A549 (cell line): ENCODE data around the gene AUTS2.

Experiments
- CHD2 ChIP-seq: fragments of 150-350 bp; IDR thresholded peaks from 2 replicates; pipeline ENCODE4 v1.6.1; 2014; ENCODE audit warnings: low read length; ENCODE audit not compliant: partially characterized antibody
- EHMT2 ChIP-seq: fragments of 200-600 bp; sonication (generic); IDR thresholded peaks from 2 replicates; pipeline ENCODE4 v1.6.1; 2016; ENCODE audit warnings: antibody characterized with exemption, low read depth, mild to moderate bottlenecking, moderate library complexity
- EP300 ChIP-seq, 2 experiments: fragments of >200 bp; sonication (Bioruptor Twin); formaldehyde crosslinking; IDR thresholded peaks; 2 replicates in 1 of 2; 3 replicates in 1 of 2; pipeline ENCODE4 v1.6.1; 2016 to 2017
- POLR2A ChIP-seq: IDR thresholded peaks from 2 replicates; pipeline ENCODE4 v1.6.1; 2012; ENCODE audit warnings: mild to moderate bottlenecking, low read length
- RAD21 ChIP-seq, 2 experiments: fragments of >200 bp in 1 of 2; sonication (Bioruptor Twin) in 1 of 2; formaldehyde crosslinking in 1 of 2; IDR thresholded peaks in 1 of 2; conservative IDR thresholded peaks in 1 of 2; 2 replicates in 1 of 2; 3 replicates in 1 of 2; pipeline ENCODE4 v1.6.1; 2012 to 2018; ENCODE audit warnings: inconsistent platforms in 1 of 2
- RFX5 ChIP-seq: fragments of 450-650 bp; IDR thresholded peaks from 2 replicates; pipeline ENCODE4 v1.7.1; 2014; ENCODE audit warnings: antibody characterized with exemption, mild to moderate bottlenecking, moderate library complexity
- USF2 ChIP-seq: fragments of 450-650 bp; IDR thresholded peaks from 2 replicates; pipeline ENCODE4 v1.6.1; 2014; ENCODE audit warnings: antibody characterized with exemption

- TF ChIP-seq CHD2 = no peak
- TF ChIP-seq POLR2A = no peak
- no peak for TF ChIP-seq EHMT2
- no peak for TF ChIP-seq RAD21 (conservative IDR thresholded peaks at IDR 0.05 in 1 of 2, IDR thresholded peaks at IDR 0.05 in 1 of 2)
- no peak for TF ChIP-seq USF2
- TF ChIP-seq RFX5 = no peak
- no peak for TF ChIP-seq EP300 (IDR thresholded peaks at IDR 0.05)
Measured at GRCh38 chr7:70263471-70264255, 665.4 kb downstream of the AUTS2 start.
